Measurements from ENCODE around the gene DDX31. TPM values are rescaled to one million over a fixed set of nuclear protein-coding genes. Genes with fewer than 3 reads are reported as not detected.
A peak's percentile ranks its signal among the peaks of the same experiment; 100 is the strongest.

DDX31 gene
- total RNA-seq, 1 experiment from 2014 or later, result 19.2 TPM

DNA sequence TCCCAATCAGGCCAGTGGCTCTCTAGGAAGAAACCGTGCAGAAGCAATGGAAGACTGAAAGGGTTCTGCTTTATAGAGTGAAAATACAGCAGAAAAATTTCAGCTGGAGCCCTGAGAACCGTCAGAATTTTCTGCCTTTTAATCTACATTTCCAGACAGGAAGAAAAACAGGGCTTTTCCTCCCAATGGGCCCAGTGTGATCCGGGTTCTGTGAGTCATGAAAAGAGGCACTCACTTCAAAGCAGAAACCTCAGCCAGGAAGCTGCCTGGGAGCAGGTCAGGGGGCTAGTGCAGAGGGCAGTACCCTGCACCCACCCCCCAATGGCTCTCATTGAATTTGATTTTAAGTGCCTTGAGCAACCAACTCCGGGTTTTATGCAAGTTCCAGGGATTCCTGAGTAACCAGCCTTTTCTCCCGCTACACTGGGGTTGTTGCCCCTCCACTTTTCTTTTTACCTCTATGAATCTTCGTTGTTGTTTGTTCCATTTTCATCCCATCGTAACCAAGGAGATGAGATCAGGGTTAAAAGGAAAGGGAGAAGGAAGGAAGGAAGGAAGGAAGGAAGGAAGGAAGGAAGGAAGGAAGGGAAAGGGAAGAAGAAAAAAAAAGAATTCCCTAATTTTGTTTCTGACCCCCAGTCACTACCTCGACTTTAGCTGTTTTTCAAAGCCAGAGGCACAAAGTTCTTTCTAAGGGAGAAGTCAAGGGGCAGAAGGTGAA lies 86.0 kb downstream of the DDX31 start:
- intact Hi-C loops (cut with micrococcal nuclease; ENCODE audit: unreplicated experiment), result no loop called here
- CTCF ChIA-PET, result no interaction called here
- Histone ChIP-seq H3K9me3 (ENCODE audit: insufficient read depth, low read depth) (no peaks in the 10 kb centered on the region), H3K36me3 (ENCODE audit: low read depth) (no peaks in the 10 kb centered on the region), H4K20me1 (ENCODE audit: insufficient read depth) (no peaks in the 10 kb centered on the region), H3F3A (ENCODE audit: insufficient read depth, low read depth) (no peaks in the 10 kb centered on the region), H3K27me3 (ENCODE audit: insufficient read depth, low read depth) (peaks cover 41% of the 10 kb centered on the region), H3K9me2 (ENCODE audit: insufficient read depth) (no peaks in the 10 kb centered on the region), H3K4me1 (replicated peaks; ENCODE audit: insufficient read depth) (no peaks in the 10 kb centered on the region), H3K4me2 (no peak overlapping the region), H2AFZ (no peak overlapping the region), H3K4me3 (no peak overlapping the region), H3K79me2 (ENCODE audit: low read depth) (no peaks in the 10 kb centered on the region), H3K27ac (no peak overlapping the region)
- POLR2A ChIA-PET (ENCODE audit: unreplicated experiment), result no interaction called here
- no peak for TF ChIP-seq EZH2 (IDR thresholded peaks at IDR 0.05; ENCODE audit: low read depth)
- TF ChIP-seq, protein P1, sequence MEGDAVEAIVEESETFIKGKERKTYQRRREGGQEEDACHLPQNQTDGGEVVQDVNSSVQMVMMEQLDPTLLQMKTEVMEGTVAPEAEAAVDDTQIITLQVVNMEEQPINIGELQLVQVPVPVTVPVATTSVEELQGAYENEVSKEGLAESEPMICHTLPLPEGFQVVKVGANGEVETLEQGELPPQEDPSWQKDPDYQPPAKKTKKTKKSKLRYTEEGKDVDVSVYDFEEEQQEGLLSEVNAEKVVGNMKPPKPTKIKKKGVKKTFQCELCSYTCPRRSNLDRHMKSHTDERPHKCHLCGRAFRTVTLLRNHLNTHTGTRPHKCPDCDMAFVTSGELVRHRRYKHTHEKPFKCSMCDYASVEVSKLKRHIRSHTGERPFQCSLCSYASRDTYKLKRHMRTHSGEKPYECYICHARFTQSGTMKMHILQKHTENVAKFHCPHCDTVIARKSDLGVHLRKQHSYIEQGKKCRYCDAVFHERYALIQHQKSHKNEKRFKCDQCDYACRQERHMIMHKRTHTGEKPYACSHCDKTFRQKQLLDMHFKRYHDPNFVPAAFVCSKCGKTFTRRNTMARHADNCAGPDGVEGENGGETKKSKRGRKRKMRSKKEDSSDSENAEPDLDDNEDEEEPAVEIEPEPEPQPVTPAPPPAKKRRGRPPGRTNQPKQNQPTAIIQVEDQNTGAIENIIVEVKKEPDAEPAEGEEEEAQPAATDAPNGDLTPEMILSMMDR (conservative IDR thresholded peaks at IDR 0.05), result no peak
- peak in 1 of 2 experiments; percentile 21 for DNase-seq
- no TSS peak for BruUV-seq (replicated peaks)

DNA sequence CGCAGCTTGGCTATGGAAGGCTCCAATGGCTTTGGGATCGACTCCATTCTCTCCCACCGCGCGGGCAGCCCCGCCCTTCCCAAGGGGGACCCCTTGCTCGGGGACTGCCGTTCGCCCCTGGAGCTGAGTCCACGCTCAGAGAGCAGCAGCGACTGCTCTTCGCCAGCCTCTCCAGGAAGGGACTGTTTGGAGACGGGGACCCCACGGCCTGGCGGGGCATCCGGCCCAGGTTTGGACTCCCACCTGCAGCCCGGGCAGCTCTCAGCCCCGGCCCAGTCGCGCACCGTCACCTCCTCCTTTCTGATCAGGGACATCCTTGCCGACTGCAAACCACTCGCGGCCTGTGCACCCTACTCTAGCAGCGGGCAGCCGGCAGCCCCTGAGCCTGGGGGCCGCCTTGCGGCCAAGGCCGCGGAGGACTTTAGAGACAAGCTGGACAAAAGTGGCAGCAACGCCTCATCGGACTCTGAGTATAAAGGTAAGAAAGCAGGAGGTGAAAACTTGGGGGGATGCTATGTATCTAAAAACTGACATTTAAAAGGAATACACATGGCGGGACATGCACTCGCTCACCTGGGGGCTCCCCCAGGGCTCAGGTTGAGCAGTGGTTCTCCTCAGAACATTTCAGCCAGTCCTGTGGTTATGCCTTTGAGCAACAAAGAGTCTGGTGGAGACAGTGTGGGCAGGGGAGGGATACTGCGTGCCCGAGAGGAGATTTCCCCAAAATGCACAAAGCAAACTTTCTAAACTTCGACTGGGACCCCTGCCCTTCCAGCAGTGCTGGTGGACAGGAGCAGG lies 86.8 kb downstream of the DDX31 start:
- Histone ChIP-seq H2AFZ (no peak overlapping the region), H3F3A (ENCODE audit: insufficient read depth, low read depth) (no peaks in the 10 kb centered on the region), H3K9me3 (ENCODE audit: insufficient read depth, low read depth) (no peaks in the 10 kb centered on the region), H4K20me1 (ENCODE audit: insufficient read depth) (no peaks in the 10 kb centered on the region), H3K4me1 (replicated peaks; ENCODE audit: insufficient read depth) (no peaks in the 10 kb centered on the region), H3K36me3 (ENCODE audit: low read depth) (no peaks in the 10 kb centered on the region), H3K27me3 (ENCODE audit: insufficient read depth, low read depth) (peaks cover 47% of the 10 kb centered on the region), H3K79me2 (ENCODE audit: low read depth) (no peaks in the 10 kb centered on the region), H3K4me2 (no peak overlapping the region), H3K9me2 (ENCODE audit: insufficient read depth) (no peaks in the 10 kb centered on the region), H3K27ac (no peak overlapping the region), H3K4me3 (no peak overlapping the region)
- ChIA-PET POLR2A (ENCODE audit: unreplicated experiment) (no interaction called here), CTCF (no interaction called here)
- TF ChIP-seq, protein P1 (conservative IDR thresholded peaks at IDR 0.05), result no peak
- no peak for TF ChIP-seq EZH2 (IDR thresholded peaks at IDR 0.05; ENCODE audit: low read depth)
- DNase-seq, result peak in 1 of 2 experiments; percentile 12
- intact Hi-C loops (cut with micrococcal nuclease; ENCODE audit: unreplicated experiment), result no loop called here
- BruUV-seq (replicated peaks), result no TSS peak

DNA sequence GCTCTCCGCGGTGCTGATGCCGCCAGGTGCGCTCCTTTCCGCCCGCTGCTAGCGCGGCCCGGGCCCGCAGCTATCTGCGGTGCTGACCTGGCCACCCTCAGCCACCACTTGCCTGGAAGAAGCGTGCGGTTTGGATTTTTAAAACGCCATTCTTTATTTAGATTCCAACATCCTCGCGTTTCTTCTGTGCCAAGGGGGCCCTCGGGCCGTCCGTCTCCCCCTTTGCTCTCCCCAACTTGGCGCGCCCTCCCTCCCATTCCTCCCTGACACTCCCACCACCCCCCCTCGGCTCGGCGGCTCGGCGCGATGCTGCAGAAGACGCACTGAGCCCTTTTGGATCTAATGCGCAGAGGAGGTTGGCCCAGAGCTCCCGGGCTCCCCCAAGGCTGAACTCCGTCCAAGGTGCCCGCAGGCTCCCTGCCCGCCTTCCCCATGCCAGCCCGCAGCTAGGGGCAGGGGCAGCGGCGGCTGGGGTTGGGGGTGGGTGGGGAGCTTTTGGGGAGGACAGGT lies 87.5 kb downstream of the DDX31 start, which contains the start of gene BARHL1:
BARHL1 (plus strand) TSS at position 331 of the 510 bp plus-strand sequence. CDS start 192 bp downstream, outside the sequence.
- H3K27ac ChIP-seq, result no peak within 1 kb of the TSS
- no peaks in the 10 kb centered on the region for H3K36me3 ChIP-seq (ENCODE audit: low read depth)
- BruUV-seq (replicated peaks), result no TSS peak
- no peaks in the 10 kb centered on the region for H4K20me1 ChIP-seq (ENCODE audit: insufficient read depth)
- DNase-seq, result no peak
- H3K79me2 ChIP-seq (ENCODE audit: low read depth), result no peaks in the 10 kb centered on the region
- ChIA-PET POLR2A (ENCODE audit: unreplicated experiment) (no interaction called here), CTCF (interaction anchor here (0.5 kb wide), 1 partner anchor 1035 kb away, joined by 7 read pairs; no protein-coding TSS in a partner anchor)
- no peaks in the 10 kb centered on the region for H3K9me2 ChIP-seq (ENCODE audit: insufficient read depth)
- no peaks in the 10 kb centered on the region for H3F3A ChIP-seq (ENCODE audit: insufficient read depth, low read depth)
- peaks cover 47% of the 10 kb centered on the region for H3K27me3 ChIP-seq (ENCODE audit: insufficient read depth, low read depth)
- no peak for TF ChIP-seq EZH2 (IDR thresholded peaks at IDR 0.05; ENCODE audit: low read depth)
- TF ChIP-seq, protein P1 (conservative IDR thresholded peaks at IDR 0.05), result no peak
- H2AFZ ChIP-seq, result no peak within 1 kb of the TSS
- no peak within 1 kb of the TSS for H3K4me3 ChIP-seq
- intact Hi-C loops (cut with micrococcal nuclease; ENCODE audit: unreplicated experiment), result no loop called here
- H3K9me3 ChIP-seq (ENCODE audit: insufficient read depth, low read depth), result no peaks in the 10 kb centered on the region
- no peak within 1 kb of the TSS for H3K4me2 ChIP-seq
- no peaks in the 10 kb centered on the region for H3K4me1 ChIP-seq (replicated peaks; ENCODE audit: insufficient read depth)

All from PC-9 (cell line).